Trophoblast cell (in vitro differentiated cells and primary cell): ENCODE results near the gene RIPOR1.
"Not testable (repeated sequence)": the region's sequence is repeated elsewhere in the genome, so short reads cannot be mapped to it uniquely, and the experiment has no call there.

Experiments
- DNase-seq, 2 donors: peaks; one replicate each; pipeline ENCODE4 v3.0.0-alpha.2; 2016
- H2AFZ ChIP-seq: 2 replicates; pipeline ENCODE4 v1.6.1; 2013; ENCODE audit warnings: low read length, moderate library complexity, mild to moderate bottlenecking; ENCODE audit not compliant: insufficient read depth, poor library complexity
- H2AK5ac ChIP-seq: 2 replicates; pipeline ENCODE4 v1.6.1; 2013; ENCODE audit warnings: mild to moderate bottlenecking, low read length
- H2BK120ac ChIP-seq: 2 replicates; pipeline ENCODE4 v1.6.1; 2013; ENCODE audit warnings: low read length, mild to moderate bottlenecking, moderate library complexity; ENCODE audit not compliant: insufficient read depth, poor library complexity
- H2BK12ac ChIP-seq: 2 replicates; pipeline ENCODE4 v1.6.1; 2013; ENCODE audit warnings: mild to moderate bottlenecking, low read length, moderate library complexity
- H2BK5ac ChIP-seq: 2 replicates; pipeline ENCODE4 v1.6.1; 2013; ENCODE audit warnings: low read length, low read depth, moderate library complexity, mild to moderate bottlenecking; ENCODE audit not compliant: poor library complexity
- H3K14ac ChIP-seq: 2 replicates; pipeline ENCODE4 v1.6.1; 2013; ENCODE audit warnings: mild to moderate bottlenecking, low read length
- H3K18ac ChIP-seq: 2 replicates; pipeline ENCODE4 v1.6.1; 2013; ENCODE audit warnings: mild to moderate bottlenecking, low read length
- H3K23ac ChIP-seq: 2 replicates; pipeline ENCODE4 v1.6.1; 2013; ENCODE audit warnings: low read length
- H3K27ac ChIP-seq: 2 replicates; pipeline ENCODE4 v1.5.1; 2013; ENCODE audit warnings: low read depth, mild to moderate bottlenecking, inconsistent platforms, low read length, moderate library complexity
- H3K27me3 ChIP-seq: 2 replicates; pipeline ENCODE4 v1.6.1; 2013; ENCODE audit warnings: inconsistent platforms, mild to moderate bottlenecking, low read length, moderate library complexity; ENCODE audit not compliant: insufficient read depth
- H3K36me3 ChIP-seq, 2 experiments: 1 replicate in 1 of 2; 2 replicates in 1 of 2; pipeline ENCODE4 v1.6.1; 2013; ENCODE audit warnings: low read length in 2 of 2, mild to moderate bottlenecking in 2 of 2, moderate library complexity in 1 of 2; ENCODE audit not compliant: insufficient read depth in 2 of 2, control insufficient read depth in 1 of 2
- H3K4ac ChIP-seq: 2 replicates; pipeline ENCODE4 v1.6.1; 2013; ENCODE audit warnings: low read depth, mild to moderate bottlenecking, low read length, moderate library complexity
- H3K4me1 ChIP-seq, 2 experiments: 1 replicate in 1 of 2; 2 replicates in 1 of 2; pipeline ENCODE4 v1.6.1; 2013; ENCODE audit warnings: low read length in 2 of 2, mild to moderate bottlenecking in 2 of 2, moderate library complexity in 1 of 2; ENCODE audit not compliant: insufficient read depth in 2 of 2, control insufficient read depth in 1 of 2
- H3K4me2 ChIP-seq: 2 replicates; pipeline ENCODE4 v1.6.1; 2013; ENCODE audit warnings: inconsistent platforms, mild to moderate bottlenecking, low read length, moderate library complexity
- H3K4me3 ChIP-seq: 2 replicates; pipeline ENCODE4 v1.5.1; 2013; ENCODE audit warnings: mild to moderate bottlenecking, low read depth, low read length, inconsistent platforms
- H3K79me1 ChIP-seq: one replicate; pipeline ENCODE4 v1.6.1; 2013; ENCODE audit warnings: low read length
- H3K79me2 ChIP-seq: 2 replicates; pipeline ENCODE4 v1.6.1; 2013; ENCODE audit warnings: low read length, mild to moderate bottlenecking; ENCODE audit not compliant: control insufficient read depth, insufficient read depth, poor library complexity
- H3K9ac ChIP-seq: 2 replicates; pipeline ENCODE4 v1.6.1; 2013; ENCODE audit warnings: mild to moderate bottlenecking, low read length
- H3K9me3 ChIP-seq: 2 replicates; pipeline ENCODE4 v1.6.1; 2013; ENCODE audit warnings: low read depth, mild to moderate bottlenecking, control low read depth, inconsistent platforms, low read length; ENCODE audit not compliant: insufficient read depth
- H4K12ac ChIP-seq: 2 replicates; pipeline ENCODE4 v1.6.1; 2013; ENCODE audit warnings: low read depth, mild to moderate bottlenecking, low read length, moderate library complexity
- H4K8ac ChIP-seq: 2 replicates; pipeline ENCODE4 v1.6.1; 2013; ENCODE audit warnings: low read depth, mild to moderate bottlenecking, low read length, moderate library complexity
- H4K91ac ChIP-seq: one replicate; pipeline ENCODE4 v1.6.1; 2013; ENCODE audit warnings: low read depth, mild to moderate bottlenecking, low read length, moderate library complexity
- WGBS: extraction: QIAGEN DNeasy Blood & Tissue Kit; methylation state at CpG from one replicate; pipeline ENCODE4 v1.1.7; 2013; ENCODE audit warnings: missing lambda C conversion rate; ENCODE audit not compliant: insufficient read length, insufficient coverage; ENCODE audit errors: extremely low coverage; 5-methylcytosine and 5-hydroxymethylcytosine counted together

Gene RIPOR1

DNA sequence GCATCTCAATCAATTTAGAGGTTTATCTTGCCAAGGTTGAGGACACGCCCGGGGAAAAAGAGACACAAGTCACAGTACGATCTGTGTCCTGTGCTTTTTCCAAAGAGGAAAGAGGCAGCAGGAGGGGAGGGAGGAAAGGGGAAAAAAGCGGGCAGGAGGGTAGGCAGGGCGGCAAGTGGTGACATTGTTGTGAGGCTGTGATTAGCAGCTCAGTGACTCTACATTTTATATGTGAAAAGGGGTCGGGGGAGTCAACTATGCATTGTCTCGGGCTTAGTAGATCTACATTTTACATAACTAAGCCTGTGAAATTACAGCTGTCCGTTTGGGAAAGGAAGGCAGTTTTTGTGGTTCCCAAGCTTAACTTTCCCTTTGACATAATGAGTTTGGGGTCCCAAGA lies 22.2 kb upstream of the RIPOR1 start:
- DNase-seq: no peak
- H3K18ac ChIP-seq: no peak overlapping the region
- WGBS: no CpG with 5 or more reads among the region's 8 CpGs

DNA sequence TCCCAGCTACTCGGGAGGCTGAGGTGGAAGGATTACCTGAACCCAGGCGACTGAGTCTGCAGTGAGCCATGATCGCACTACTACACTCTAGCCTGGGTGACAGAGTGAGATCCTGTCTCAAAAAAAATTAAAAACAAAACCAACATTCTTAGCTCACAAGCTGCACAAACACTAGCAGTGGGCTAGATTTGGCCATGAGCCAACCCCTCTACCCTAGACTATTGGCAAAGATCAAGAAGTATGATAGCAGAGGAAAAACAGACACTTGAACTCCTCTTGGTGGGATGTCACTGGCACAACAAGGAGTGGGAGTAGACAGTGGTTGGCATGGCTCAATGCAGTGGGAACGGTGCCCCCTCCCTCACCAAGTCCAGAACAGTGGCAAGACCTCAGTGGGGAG lies 19.6 kb upstream of the RIPOR1 start:
- no peaks in the 10 kb centered on the region for H3K4me1 ChIP-seq
- no peak overlapping the region for H4K91ac ChIP-seq
- H3K9me3 ChIP-seq: no peaks in the 10 kb centered on the region
- H2AK5ac ChIP-seq: no peak overlapping the region
- H4K8ac ChIP-seq: no peak overlapping the region
- H3K36me3 ChIP-seq: no peaks in the 10 kb centered on the region
- no peak overlapping the region for H2BK5ac ChIP-seq
- H3K79me1 ChIP-seq: no peaks in the 10 kb centered on the region
- H3K4ac ChIP-seq: no peak overlapping the region
- WGBS: no CpG with 5 or more reads among the region's 4 CpGs
- DNase-seq: no peak
- no peak overlapping the region for H3K14ac ChIP-seq
- H3K27me3 ChIP-seq: peaks cover 2% of the 10 kb centered on the region
- H3K27ac ChIP-seq: no peak overlapping the region
- no peak overlapping the region for H3K9ac ChIP-seq
- no peak overlapping the region for H3K18ac ChIP-seq
- H2BK120ac ChIP-seq: no peak overlapping the region
- no peak overlapping the region for H3K4me2 ChIP-seq
- no peak overlapping the region for H3K23ac ChIP-seq
- no peaks in the 10 kb centered on the region for H3K79me2 ChIP-seq
- H2BK12ac ChIP-seq: no peak overlapping the region
- H2AFZ ChIP-seq: no peak overlapping the region
- H4K12ac ChIP-seq: no peak overlapping the region
- H3K4me3 ChIP-seq: no peak overlapping the region

More for the DNA sequence above, 22.2 kb upstream of the RIPOR1 start:
- Histone ChIP-seq H2AK5ac (no peak overlapping the region), H3K14ac (no peak overlapping the region), H2BK5ac (no peak overlapping the region), H3K9me3 (no peaks in the 10 kb centered on the region), H3K9ac (no peak overlapping the region), H3K79me2 (no peaks in the 10 kb centered on the region), H3K4me1 (no peaks in the 10 kb centered on the region), H2BK12ac (no peak overlapping the region), H3K23ac (no peak overlapping the region), H3K36me3 (no peaks in the 10 kb centered on the region), H4K91ac (no peak overlapping the region), H4K8ac (no peak overlapping the region), H4K12ac (no peak overlapping the region), H3K79me1 (no peaks in the 10 kb centered on the region), H2AFZ (no peak overlapping the region), H3K4me3 (no peak overlapping the region), H3K27ac (no peak overlapping the region), H2BK120ac (no peak overlapping the region), H3K4ac (no peak overlapping the region), H3K27me3 (peaks cover 2% of the 10 kb centered on the region), H3K4me2 (no peak overlapping the region)

DNA sequence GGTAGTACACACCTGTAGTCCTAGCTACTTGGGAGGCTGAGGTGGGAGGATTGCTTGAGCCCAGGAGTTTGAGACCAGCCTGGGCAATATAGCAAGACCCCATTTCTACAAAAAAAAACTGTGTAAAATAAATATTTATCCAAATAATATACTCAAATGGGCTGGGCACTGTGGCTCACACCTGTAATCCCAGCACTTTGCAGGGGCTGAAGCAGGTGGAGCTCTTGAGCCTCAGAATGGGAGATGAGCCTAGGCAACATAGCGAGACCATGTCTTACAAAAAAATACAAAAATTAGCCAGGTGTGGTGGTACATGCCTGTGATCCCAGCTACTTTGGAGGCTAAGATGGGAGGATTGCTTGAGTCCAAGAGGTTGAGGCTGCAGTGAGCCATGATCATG lies 14.7 kb upstream of the RIPOR1 start:
- not testable (repeated sequence) for H3K14ac ChIP-seq, H3K4me1 ChIP-seq, H4K8ac ChIP-seq, DNase-seq, H4K91ac ChIP-seq, H3K27me3 ChIP-seq, H3K23ac ChIP-seq, H4K12ac ChIP-seq, H2BK120ac ChIP-seq, H3K36me3 ChIP-seq, H3K79me2 ChIP-seq, H3K4me2 ChIP-seq, H3K18ac ChIP-seq, H3K9me3 ChIP-seq, H2BK12ac ChIP-seq, H3K79me1 ChIP-seq, H2AFZ ChIP-seq, H3K9ac ChIP-seq, H3K4me3 ChIP-seq, H2BK5ac ChIP-seq, H3K4ac ChIP-seq, H2AK5ac ChIP-seq, H3K27ac ChIP-seq
- WGBS: no CpG with 5 or more reads among the region's 1 CpG

- no peak overlapping the region for H2BK120ac ChIP-seq
- H3K4me1 ChIP-seq: peaks cover 4% of the 10 kb centered on the region in 2 experiments
- no peak overlapping the region for H3K27ac ChIP-seq
- no peaks in the 10 kb centered on the region for H3K36me3 ChIP-seq
- DNase-seq: peak; percentile 89 to 96
- H3K18ac ChIP-seq: no peak overlapping the region
- no peak overlapping the region for H3K23ac ChIP-seq
- H4K91ac ChIP-seq: no peak overlapping the region
- no peaks in the 10 kb centered on the region for H3K27me3 ChIP-seq
- no peak overlapping the region for H2BK5ac ChIP-seq
- no peak overlapping the region for H2AK5ac ChIP-seq
- no peaks in the 10 kb centered on the region for H3K9me3 ChIP-seq
- no peak overlapping the region for H3K4ac ChIP-seq
- H3K4me3 ChIP-seq: no peak overlapping the region
- no peak overlapping the region for H3K9ac ChIP-seq
- H3K79me2 ChIP-seq: no peaks in the 10 kb centered on the region
- H4K12ac ChIP-seq: no peak overlapping the region
- H2BK12ac ChIP-seq: no peak overlapping the region
- no peak overlapping the region for H3K14ac ChIP-seq
- H3K79me1 ChIP-seq: no peaks in the 10 kb centered on the region
- no CpG with 5 or more reads among the region's 8 CpGs for WGBS
- no peak overlapping the region for H4K8ac ChIP-seq
- H2AFZ ChIP-seq: no peak overlapping the region
- H3K4me2 ChIP-seq: no peak overlapping the region
Observed at GRCh38 chr16:67514382-67514828, 14.2 kb upstream of the RIPOR1 start.
